ENCODE results near the gene NUP153. TPM values are rescaled to one million over a fixed set of nuclear protein-coding genes. Genes with fewer than 3 reads are reported as not detected.
A peak's percentile ranks its signal among the peaks of the same experiment; 100 is the strongest.
"Not testable (repeated sequence)": the region's sequence is repeated elsewhere in the genome, so short reads cannot be mapped to it uniquely, and the experiment has no call there.

Gene NUP153
- total RNA-seq: 23.5 TPM
- long read RNA-seq, full-length matches to known transcripts: 5 of 10 reads
- long read RNA-seq, partial matches to known transcripts: 0 of 10 reads
- long read RNA-seq, other reads (novel, unspliced or antisense): 5 of 10 reads

DNA sequence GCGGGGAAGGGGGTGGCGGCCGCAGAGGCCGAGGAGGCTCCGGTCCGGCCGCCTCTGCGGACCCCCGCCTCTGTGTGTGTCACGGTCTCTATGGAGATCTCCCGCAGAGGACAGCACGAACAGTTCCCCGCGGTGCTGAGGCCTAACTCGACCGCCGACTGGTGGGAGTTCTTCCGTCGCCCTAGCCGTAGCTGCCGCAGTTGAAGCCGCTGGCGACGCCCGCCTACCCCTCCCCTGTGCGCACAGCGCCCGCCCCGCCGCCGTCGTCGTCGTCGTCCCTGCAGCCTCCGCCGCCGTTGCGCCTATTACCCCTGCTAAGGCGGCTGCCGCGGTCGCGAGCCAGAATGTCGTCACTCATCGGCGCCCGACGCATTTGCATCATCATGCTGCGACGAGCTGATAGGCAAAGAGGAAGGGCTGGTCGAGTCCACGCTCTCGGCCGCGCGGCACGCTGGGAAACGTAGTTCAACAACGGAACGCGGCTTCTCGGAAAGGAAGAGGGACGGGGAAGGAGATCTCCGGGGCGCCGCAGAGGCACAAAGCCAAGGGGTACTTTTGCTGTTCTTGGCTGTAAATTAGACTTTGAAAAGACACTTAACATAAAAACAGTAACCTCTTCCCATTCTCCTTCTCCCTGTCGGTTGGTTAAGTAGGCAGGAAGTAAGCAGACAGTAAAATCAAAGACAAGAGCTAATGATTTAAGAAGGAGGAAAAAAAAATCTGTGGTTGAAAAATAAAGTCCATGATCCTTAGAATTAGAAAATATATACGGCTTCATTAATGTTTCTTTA is at the start of gene NUP153:
TSS of gene NUP153 (minus strand) at position 346 of the 791 bp plus-strand sequence. CDS start 538 bp downstream, outside the sequence.
- ATAC-seq: peak; percentile 89
- intact Hi-C loops (cut with DNase I): loop anchor here (2.0 kb wide), 1 partner anchor 106 kb away; the partner anchor contains the start of gene FAM8A1
- DNase-seq (ENCODE audit: missing footprints): peak; percentile 99

DNA sequence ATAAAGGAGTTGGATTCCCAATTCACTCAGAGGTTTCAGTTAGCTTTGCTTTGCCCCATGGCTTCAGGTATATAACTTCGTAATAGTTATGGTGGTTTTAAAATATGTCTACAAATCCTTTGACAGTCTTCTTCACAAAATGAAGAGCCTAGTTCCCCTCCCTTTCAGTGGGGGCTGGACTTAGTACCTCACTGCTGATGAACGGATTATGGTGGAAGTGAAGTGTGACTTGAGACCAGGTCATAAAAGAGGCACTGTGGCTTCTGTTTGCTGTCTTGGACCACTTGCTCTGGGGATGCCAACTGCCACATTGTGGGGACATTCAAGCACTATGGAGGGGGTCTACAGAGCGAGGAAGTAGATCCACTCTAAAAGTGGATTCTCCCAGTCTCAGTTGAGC is 47.5 kb upstream of the NUP153 start:
- DNase-seq (ENCODE audit: missing footprints) (no peak), ATAC-seq (no peak)
- intact Hi-C loops (cut with DNase I): no loop called here

DNA sequence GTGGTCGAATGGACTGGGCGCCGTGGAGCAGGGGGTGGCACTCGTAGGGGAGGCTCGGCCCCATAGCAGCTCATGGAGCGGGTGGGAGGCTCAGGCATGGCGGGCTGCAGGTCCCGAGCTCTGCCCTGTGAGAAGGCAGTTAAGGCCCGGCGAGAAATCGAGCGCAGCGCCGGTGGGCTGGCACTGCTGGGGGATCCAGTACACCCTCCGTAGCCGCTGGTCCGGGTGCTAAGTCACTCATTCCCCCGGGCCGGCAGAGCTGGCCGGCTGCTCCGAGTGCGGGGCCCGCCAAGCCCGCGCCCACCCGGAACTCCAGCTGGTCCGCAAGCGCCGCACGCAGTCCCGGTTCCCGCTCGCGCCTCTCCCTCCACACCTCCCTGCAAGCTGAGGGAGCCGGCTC is 38.6 kb upstream of the NUP153 start:
- DNase-seq (ENCODE audit: missing footprints); ATAC-seq; intact Hi-C loops (cut with DNase I): not testable (repeated sequence)

DNA sequence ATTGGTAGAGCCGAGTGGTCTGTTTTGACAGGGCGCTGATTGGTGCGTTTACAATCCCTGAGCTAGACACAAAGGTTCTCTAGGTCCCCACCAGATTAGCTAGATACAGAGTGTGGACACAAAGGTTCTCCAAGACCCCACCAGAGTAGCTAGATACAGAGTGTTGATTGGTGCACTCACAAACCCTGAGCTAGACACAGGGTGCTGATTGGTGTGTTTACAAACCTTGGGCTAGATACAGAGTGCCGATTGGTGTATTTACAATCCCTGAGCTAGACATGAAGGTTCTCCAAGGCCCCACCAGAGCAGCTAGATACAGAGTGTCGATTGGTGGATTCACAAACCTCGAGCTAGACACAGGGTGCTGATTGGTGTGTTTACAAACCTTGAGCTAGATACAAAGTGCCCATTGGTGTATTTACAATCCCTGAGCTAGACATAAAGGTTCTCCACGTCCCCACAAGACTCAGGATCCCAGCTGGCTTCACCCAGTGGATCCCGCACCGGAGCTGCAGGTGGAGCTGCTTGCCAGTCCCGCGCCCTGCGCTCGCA is 38.1 kb upstream of the NUP153 start:
- intact Hi-C loops (cut with DNase I); DNase-seq (ENCODE audit: missing footprints); ATAC-seq: not testable (repeated sequence)

DNA sequence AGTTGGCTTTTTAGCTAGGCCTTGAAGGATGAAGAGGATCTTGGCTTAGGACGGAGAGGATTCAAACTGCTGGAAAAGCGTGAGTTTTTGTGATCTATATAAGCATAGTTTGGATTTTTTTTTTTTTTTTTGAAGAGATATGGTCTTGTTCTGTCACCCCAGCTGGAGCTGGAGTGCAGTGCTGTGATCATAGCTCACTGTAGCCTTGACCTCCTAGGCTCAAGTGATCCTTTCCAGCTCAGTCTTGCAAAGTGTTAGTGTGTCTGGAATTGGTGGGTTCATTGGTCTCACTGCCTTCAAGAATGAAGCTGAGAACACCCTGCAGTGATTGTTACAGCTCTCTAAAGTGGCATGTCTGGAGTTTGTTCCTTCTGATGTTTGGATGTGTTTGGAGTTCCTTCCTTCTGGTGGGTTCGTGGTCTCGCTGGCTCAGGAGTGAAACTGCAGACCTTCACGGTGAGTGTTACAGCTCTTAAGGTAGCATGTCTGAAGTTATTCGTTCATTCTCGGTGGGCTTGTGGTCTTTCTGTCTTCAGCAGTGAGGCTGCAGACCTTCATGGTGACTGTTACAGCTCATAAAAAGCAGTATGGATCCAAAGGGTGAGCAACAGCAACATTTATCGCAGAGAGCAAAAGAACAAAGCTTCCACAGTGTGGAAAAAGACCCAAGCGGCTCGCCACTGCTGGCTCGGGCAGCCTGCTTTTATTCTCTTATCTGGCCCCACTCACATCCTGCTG is 37.5 kb upstream of the NUP153 start:
- ATAC-seq (no peak), DNase-seq (ENCODE audit: missing footprints) (no peak)
- intact Hi-C loops (cut with DNase I): no loop called here

DNA sequence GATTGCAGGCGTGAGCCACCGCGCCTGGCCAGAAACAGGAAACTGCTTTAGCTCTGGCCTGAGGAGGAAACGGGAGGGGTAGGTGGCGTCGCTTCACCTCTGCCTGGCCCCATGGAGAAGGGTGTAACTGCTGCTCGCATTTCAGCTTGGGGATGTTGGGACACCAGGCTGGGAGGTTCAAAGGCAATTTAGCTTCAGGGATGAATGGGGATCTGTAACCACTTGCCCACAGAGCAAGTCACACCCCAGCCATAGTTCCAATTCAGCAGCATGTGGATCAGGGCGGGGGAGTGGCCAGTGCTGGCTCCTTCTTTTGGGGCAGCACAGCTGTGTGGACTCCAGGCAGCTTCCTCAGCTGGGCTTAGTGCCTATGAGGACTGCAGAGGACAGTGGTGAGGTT is 34.8 kb upstream of the NUP153 start:
- intact Hi-C loops (cut with DNase I): no loop called here
- ATAC-seq: no peak

DNA sequence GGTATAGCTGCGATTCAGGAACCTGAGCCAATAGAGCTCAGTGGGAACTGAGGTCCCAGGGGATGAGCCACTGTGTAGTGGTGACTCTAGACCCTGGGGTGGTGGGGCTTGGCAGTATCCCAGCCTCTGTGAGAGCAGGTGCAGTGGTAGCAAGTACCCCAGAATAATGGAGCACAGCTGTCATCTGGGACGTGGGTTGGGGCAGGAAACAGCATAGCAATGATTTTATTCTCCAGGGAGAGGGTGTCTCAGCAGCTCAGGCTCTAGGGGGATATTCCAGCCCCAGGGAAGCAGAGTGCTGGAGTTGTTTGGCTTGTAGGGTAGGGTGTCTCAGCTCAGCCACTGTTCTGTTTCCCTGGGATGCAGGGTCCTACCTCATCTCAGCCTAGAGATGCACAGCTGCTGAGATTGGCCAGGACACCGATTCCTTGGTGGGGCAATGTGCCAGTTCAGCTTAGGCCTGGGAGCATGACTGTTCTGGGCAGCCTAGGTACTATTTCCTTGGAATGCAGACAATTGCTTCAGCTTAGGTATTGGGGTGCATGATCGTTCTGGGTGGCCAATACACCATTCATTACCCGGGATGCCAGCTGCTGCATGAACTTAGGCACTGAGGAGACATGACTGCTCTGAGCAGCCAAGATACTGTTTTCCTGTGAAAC is 34.0 kb upstream of the NUP153 start:
- no peak for ATAC-seq
- DNase-seq (ENCODE audit: missing footprints): no peak
- intact Hi-C loops (cut with DNase I): no loop called here

More for the DNA sequence above, 34.8 kb upstream of the NUP153 start:
- no peak for DNase-seq (ENCODE audit: missing footprints)

DNA sequence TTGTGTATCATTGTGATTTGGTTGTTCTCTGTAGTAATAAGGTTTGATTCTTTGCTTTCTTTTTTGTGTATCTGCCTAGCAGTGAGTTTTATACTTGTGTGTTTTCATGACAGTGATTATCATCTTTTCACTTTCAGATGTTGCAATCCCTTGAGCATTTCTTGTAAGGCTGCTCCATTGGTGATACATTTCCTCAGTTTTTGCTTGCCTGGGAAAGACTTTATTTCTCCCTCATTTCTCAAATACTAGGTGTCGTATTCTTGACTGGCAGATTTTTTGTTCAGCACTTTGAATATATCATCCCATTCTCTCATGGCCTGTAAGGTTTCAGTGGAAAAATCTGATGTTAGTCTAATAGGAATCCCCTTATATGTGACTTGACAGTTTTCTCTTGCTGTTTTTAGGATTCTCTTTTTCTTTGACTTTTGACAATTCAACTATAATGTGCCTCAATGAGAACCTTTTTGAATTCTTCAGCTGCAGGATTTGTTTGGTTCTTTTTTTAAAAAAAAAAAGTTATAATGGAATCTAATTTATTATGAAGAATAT is 31.1 kb upstream of the NUP153 start:
- ATAC-seq: no peak
- no peak for DNase-seq (ENCODE audit: missing footprints)
- intact Hi-C loops (cut with DNase I): no loop called here

DNA sequence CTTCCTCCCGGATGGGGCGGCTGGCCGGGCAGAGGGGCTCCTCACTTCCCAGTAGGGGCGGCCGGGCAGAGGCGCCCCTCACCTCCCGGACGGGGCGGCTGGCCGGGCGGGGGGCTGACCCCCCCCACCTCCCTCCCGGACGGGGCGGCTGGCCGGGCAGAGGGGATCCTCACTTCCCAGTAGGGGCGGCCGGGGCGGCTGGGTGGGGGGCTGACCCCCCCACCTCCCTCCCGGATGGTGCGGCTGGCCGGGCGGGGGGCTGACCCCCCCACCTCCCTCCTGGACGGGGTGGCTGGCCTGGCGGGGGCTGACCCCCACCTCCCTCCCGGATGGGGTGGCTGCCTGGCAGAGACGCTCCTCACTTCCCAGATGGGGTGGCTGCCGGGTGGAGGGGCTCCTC is 28.6 kb upstream of the NUP153 start:
- ATAC-seq; intact Hi-C loops (cut with DNase I); DNase-seq (ENCODE audit: missing footprints): not testable (repeated sequence)

DNA sequence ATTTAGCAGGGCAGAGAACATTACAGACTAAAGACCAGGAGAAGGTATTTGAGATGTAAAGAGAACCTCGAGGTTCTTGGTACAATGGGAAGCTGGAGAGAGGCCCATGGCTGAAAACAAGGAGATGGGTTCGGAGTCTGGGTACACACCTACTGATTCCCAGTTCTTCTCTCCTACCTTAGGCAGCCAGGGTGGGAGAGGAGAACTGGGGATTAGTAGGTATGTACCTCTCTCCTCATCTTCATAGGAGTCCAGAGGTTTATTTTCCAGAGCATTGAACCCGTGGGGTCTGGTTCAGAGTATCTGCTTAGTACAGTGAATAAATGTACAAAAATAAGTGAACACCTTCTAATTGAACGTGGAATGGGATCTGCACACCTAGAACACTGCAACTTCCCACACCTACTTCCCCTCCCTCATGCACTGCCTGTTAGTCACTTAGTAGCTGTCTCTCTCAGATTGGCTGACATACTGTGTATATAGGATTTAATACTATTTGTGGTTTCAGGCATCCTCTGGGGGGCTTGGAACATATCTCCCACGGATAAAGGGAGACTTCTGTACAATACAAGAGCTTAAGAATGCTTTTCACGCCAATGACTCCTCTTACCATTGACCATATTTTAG is 23.5 kb upstream of the NUP153 start:
- DNase-seq (ENCODE audit: missing footprints): no peak

DNA sequence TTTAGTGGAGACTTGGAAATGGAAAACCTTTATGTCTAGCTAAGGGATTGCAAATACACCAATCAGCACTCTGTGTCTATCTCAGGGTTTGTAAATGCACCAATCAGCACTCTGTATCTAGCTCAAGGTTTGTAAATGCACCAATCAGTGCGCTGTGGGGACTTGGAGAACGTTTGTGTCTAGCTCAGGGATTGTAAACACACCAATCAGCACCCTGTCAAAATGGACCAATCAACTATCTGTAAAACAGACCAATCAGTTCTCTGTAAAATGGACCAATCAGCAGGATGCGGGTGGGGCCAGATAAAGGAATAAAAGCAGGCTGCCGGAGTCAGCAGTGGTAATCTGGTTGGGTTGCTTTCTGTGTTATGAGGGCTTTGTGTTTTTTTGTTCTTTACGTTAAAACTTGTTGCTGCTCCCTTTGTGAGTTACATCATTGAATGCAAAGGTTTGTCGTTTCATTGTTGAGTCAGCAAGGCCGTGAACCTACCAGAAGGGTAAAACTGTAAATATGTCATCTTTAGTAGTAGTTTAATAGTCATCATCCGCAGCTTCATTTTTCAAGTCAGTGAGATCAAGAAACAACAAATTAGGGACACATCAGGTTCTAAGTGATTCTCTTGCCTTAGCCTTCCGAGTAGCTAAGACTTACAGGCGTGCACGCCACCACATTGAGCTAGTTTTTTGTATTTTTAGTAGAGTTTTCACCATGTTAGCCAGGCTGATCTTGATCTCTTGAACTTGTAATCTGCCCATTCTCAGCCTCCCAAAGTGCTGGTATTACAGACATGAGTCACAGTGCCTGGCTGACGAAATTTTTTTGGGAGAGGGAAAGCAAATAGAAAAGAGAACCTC is 22.7 kb upstream of the NUP153 start:
- ATAC-seq: no peak
- no peak for DNase-seq (ENCODE audit: missing footprints)
- intact Hi-C loops (cut with DNase I): no loop called here

More for the DNA sequence above, 23.5 kb upstream of the NUP153 start:
- intact Hi-C loops (cut with DNase I): no loop called here
- no peak for ATAC-seq

DNA sequence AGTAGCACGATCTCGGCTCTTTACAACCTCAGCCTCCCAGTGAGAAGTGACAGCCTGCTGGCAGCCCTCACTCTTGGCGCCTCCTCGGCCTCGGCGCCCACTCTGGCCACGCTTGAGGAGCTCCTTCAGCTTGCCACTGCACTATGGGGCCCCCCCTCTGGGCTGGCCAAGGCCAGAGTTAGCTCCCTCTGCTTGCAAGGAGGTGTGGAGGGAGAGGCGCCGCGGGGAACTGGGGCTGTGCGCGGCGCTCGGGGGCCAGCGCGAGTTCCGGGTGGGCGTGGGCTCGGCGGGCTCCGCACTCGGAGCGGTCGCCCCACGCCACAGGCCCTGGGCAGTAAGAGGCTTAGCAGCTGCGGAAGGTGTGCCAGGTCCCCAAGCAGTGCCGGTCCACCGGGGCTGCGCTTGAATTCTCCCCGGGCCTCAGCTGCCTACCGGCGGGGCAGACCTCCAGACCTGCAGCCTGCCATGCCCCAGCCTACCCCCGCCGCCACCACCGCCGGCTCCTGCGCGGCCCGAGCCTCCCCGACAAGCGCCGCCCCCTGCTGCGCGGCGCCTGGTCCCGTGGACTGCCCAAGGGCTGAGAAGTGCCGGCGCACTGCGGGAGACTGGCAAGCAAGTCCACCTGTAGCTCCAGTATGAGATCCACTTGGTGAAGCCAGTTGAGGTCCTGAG is 22.0 kb upstream of the NUP153 start:
- DNase-seq (ENCODE audit: missing footprints) (no peak), ATAC-seq (no peak)
- intact Hi-C loops (cut with DNase I): no loop called here

DNA sequence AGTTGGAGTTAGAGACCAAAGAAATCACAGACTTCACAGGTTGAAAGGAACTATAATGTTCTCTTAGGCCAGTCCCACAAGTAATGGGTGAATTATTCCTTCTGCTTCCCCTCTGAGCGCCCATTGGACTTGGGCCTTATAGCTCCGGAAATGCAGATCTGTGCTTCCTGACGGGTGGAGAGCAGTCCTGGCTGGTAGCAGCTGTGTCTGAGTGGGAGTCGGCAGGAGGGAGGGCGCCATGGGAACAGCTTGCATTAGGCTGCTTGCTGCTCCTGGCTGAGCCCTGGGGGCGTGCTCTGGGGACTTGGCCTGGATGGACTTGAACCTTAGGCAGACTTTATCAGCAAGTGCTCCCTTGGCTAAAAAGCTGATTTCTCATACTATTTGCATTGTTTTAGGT is 18.4 kb upstream of the NUP153 start:
- ATAC-seq: peak; percentile 93
- intact Hi-C loops (cut with DNase I): no loop called here
- DNase-seq (ENCODE audit: missing footprints): no peak

DNA sequence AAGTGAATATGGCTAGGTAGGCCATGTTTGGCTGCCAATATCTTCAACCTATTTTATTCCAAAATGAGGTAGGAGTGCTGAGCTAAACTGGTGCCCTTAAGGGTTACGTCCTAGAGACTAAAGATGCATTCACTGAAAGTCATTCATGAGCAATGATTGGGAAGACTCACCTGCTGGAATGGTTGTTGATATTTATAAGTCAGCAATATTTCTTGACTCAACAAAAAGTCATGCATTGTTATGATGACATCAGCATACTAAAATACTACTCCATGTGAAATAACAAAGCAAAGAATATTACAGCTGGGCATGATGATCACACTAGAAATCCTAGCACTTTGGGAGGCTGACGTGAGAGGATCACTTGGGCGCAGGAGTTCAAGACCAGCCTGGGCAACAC is 17.6 kb upstream of the NUP153 start:
- ATAC-seq (no peak), DNase-seq (ENCODE audit: missing footprints) (no peak)
- intact Hi-C loops (cut with DNase I): no loop called here

DNA sequence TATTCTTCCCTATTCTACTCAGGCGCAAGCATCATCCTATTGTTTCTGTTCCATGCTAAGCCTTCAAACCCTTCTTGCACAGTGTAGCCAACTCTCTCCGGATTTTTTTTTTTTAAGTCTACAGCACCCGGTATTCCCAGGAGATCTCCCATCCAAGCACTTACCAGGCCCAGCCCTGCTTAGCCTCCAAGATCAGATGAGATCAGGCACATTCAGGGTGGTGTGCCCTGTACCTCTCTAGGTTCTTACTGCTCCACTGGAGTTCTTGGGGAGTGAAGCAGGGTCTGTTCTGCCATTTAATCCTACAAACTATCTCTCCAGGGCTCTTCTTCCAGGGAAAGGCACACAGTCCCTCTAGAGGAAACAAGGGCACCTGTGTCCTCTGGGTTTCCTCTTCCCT is 14.9 kb upstream of the NUP153 start:
- intact Hi-C loops (cut with DNase I): no loop called here
- ATAC-seq (no peak), DNase-seq (ENCODE audit: missing footprints) (no peak)

DNA sequence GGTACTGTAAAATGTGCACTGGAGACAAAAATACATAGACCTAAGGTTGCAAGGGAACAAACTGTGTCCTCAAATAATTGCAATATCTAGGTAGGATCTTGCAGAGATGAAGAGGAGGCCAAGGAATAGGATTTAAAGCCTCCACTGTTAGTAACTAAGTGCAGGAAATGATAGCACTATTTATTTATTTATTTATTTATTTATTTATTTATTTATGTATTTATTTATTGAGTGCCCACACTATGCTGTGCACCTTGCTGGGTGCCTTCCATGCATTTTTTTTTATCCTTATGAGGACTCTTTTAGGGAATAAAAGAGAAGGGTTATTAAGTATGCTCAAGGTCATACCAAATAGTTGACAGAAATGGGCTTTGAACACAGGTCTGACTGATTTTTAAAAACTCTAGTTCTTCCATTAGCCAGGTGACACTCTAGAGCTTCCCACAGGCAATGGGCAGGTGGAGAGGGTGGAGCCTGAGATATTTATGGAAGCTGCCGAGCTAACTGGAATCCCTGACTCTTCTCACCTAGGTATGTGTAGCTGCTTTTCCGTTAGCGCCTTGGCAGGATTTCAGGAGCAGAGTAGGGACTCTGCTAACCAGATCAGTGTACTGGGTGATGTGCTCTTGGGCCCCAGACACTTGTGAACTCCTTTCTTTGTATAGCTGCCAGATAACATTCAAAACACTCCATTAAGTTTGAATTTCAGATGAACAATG is 12.8 kb upstream of the NUP153 start:
- DNase-seq (ENCODE audit: missing footprints) (no peak), ATAC-seq (no peak)
- intact Hi-C loops (cut with DNase I): no loop called here

Measured in Right ventricle myocardium inferior (tissue), 1 donor.